Activated T-helper 2 cell treated with anti-CD3 and anti-CD28 coated beads, Interferon-gamma antibody, Interleukin-2, Interleukin-4, amounts not matched to agents 10 μg/mL and 5 μg/mL and 100 μg/mL, durations not matched to agents 14 hours and 24 hours and 36 hours (primary cell): ENCODE results near the gene BST2. TPM values are rescaled to one million over a fixed set of nuclear protein-coding genes. Genes with fewer than 3 reads are reported as not detected.
"Not testable (repeated sequence)": the region's sequence is repeated elsewhere in the genome, so short reads cannot be mapped to it uniquely, and the experiment has no call there.

Experiments
- DNase-seq: peaks from one replicate; pipeline ENCODE4 v3.0.0; 2021; ENCODE audit warnings: low spot score
- H3K27ac Mint-ChIP-seq: one replicate; pipeline ENCODE4 v1.8.0; 2021; ENCODE audit warnings: mixed read lengths
- H3K27me3 Mint-ChIP-seq: one replicate; pipeline ENCODE4 v1.8.0; 2021; ENCODE audit warnings: low read depth, mixed read lengths
- H3K36me3 Mint-ChIP-seq: one replicate; pipeline ENCODE4 v1.8.0; 2021; ENCODE audit warnings: low read depth, mixed read lengths
- H3K4me1 Mint-ChIP-seq: one replicate; pipeline ENCODE4 v1.8.0; 2021; ENCODE audit warnings: low read depth, mixed read lengths
- H3K4me3 Mint-ChIP-seq: one replicate; pipeline ENCODE4 v1.8.0; 2021; ENCODE audit warnings: low read depth, mild to moderate bottlenecking, moderate library complexity, mixed read lengths
- H3K9me3 Mint-ChIP-seq: one replicate; pipeline ENCODE4 v1.8.0; 2021; ENCODE audit warnings: mixed read lengths
- intact Hi-C: fragments of 100-400 bp; cut with micrococcal nuclease; formaldehyde crosslinking; loops from one replicate; pipeline ENCODE4 v1.15.1; 2023
- total RNA-seq: library from RNA; stranded (reverse); gene quantifications from 2 replicates; pipeline ENCODE4 v1.2.3, GENCODE V29; 2022

BST2 gene
- total RNA-seq, 1 donor from 2014 or later: 133 TPM

DNA sequence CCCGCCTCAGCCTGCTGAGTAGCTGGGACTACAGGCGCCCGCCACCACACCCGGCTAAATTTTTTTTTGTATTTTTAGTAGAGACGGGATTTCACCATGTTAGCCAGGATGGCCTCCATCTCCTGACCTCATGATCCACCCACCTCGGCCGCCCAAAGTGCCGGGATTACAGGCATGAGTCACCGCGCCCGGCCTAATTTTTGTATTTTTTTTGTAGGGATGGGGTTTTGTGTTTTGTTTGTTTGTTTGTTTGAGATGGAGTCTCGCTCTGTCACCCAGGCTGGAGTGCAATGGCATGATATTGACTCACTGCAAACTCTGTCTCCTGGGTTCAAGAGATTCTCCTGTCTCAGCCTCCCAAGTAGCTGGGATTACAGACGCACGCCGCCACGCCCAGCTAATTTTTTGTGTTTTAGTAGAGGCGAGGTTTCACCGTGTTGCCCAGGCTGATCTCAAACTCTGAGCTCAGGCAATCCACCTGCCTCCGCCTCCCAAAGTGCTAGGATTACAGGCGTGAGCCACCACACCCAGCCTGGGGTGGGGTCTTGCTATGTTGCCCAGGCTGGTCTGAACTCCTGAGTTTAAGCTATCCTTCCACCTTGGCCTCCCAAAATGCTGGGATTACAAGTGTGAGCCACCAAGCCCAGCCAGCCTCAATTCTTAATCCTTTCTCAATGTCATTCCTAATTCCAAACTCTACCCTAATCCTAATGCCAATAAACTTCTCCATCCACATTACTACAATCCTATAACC, 41.4 kb downstream of the BST2 start:
- intact Hi-C loops, H3K4me3 Mint-ChIP-seq, H3K9me3 Mint-ChIP-seq, DNase-seq, H3K4me1 Mint-ChIP-seq, H3K27me3 Mint-ChIP-seq, H3K36me3 Mint-ChIP-seq, H3K27ac Mint-ChIP-seq: not testable (repeated sequence)

DNA sequence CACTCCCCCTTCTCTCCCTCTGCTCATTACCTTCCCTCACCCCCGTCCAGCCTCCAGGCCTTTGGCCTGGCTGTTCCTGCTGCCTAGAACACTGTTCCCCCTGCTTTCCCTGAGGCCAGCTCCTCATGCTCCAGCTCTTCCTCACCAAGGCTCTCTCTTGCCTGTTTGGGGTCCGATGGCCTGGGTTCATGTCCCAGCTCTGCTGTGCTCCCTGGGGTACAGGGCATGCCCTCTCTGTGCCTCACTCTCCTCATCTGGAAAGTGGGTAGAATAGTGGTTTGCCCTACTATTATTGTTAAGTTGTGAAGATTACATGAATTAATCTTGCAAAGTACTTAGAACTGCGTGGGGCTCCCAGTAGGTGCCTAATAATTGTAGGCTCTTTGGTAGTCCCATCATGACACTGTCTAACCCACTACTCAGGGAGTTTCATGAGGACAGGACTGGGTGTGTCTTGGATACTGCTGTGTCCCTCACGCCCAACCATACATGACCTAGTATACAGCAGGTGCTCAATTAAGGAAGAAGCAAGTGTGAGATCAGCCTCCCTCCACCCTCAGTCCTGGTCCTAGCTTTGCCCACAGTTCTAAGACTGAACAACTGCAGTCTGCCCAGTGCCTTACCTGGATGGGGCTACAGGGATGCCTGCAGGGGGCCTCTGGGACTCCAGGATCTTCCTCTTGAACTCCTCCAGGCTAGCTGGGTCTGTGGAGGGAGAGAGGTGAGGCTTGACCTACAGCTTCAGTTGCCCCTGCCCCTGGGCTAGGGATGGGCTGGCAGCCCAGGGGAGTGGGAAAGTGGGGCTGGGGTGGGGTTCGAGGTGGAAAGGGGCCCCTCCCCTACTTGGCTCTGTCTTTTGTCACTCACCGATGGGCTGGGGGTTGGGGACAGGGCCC, 45.3 kb downstream of the BST2 start:
- no peaks in the 10 kb centered on the region for H3K36me3 Mint-ChIP-seq
- peaks cover 5% of the 10 kb centered on the region for H3K27me3 Mint-ChIP-seq
- intact Hi-C loops: no loop called here
- H3K4me3 Mint-ChIP-seq: no peak overlapping the region
- no peak for DNase-seq
- no peaks in the 10 kb centered on the region for H3K9me3 Mint-ChIP-seq
- no peaks in the 10 kb centered on the region for H3K4me1 Mint-ChIP-seq
- H3K27ac Mint-ChIP-seq: no peak overlapping the region

- Mint-ChIP-seq H3K4me3 (no peak overlapping the region), H3K4me1 (no peaks in the 10 kb centered on the region), H3K27ac (no peak overlapping the region), H3K27me3 (peaks cover 5% of the 10 kb centered on the region), H3K36me3 (no peaks in the 10 kb centered on the region), H3K9me3 (no peaks in the 10 kb centered on the region)
- intact Hi-C loops: no loop called here
- no peak for DNase-seq
Measured at GRCh38 chr19:17358395-17358794, 47.0 kb downstream of the BST2 start.

GRCh38 chr19:17357724-17358123, 47.7 kb downstream of the BST2 start:
- Mint-ChIP-seq H3K4me1 (no peaks in the 10 kb centered on the region), H3K27ac (no peak overlapping the region), H3K36me3 (no peaks in the 10 kb centered on the region), H3K9me3 (no peaks in the 10 kb centered on the region), H3K4me3 (no peak overlapping the region), H3K27me3 (peaks cover 5% of the 10 kb centered on the region)
- intact Hi-C loops: no loop called here
- no peak for DNase-seq

DNA sequence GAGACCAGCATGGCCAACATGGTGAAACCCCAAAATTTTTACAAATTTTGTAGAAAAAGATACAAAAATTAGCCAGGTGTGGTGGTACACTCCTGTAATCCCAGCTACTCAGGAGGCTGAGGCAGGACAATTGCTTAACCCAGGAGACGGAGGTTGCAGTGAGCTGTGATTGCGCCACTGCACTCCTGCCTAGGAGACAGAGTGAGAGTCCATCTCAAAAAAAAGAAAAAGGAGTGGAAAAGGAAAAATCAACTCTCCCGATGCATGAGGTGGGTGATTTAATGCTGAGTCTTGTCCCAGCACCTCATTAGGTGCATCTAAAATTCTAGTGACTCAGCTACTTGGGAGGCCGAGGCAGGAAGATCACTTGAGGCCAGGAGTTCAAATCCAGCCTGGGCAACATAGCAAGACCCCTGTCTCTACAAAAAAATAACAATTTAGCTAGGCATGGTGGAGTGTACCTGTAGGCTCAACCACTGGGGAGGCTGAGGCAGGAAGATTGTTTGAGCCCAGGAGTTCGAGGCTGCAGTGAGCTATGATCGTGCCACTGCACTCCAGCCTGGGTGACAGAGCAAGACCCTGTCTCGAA, 48.3 kb downstream of the BST2 start:
- H3K4me1 Mint-ChIP-seq: no peaks in the 10 kb centered on the region
- DNase-seq: no peak
- no peaks in the 10 kb centered on the region for H3K36me3 Mint-ChIP-seq
- intact Hi-C loops: no loop called here
- no peak overlapping the region for H3K27ac Mint-ChIP-seq
- no peaks in the 10 kb centered on the region for H3K9me3 Mint-ChIP-seq
- no peak overlapping the region for H3K4me3 Mint-ChIP-seq
- no peaks in the 10 kb centered on the region for H3K27me3 Mint-ChIP-seq

DNA sequence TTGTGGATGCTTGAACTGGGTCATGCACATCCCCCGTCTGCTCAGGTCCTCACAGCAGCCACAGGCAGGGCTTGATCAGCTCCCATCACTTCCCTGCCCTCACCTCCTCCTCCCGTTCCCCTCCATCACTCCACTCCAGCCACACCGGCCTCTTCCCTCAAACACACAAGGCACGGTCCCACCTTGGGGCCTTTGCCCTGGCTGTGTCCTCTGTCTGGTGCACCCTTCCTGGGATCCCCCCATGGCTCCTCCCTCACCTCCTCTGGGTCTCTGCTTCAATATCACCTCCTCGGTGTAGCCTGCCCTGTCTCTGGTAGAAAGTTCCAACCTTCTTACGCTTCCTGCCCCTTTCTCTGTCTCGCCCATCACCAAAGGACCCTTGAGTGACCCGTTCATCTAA, 52.0 kb downstream of the BST2 start:
- Mint-ChIP-seq H3K27ac (no peak overlapping the region), H3K36me3 (no peaks in the 10 kb centered on the region), H3K27me3 (peaks cover 7% of the 10 kb centered on the region), H3K4me3 (no peak overlapping the region), H3K9me3 (no peaks in the 10 kb centered on the region), H3K4me1 (peaks cover 2% of the 10 kb centered on the region)
- intact Hi-C loops: no loop called here
- DNase-seq: no peak

Other genes starting within 250 kb of the BST2 start
- 26.4 and 27.2 TPM in 2 replicates for gene USE1, start 190.3 kb downstream of the BST2 start, total RNA-seq
- 20.7 and 22.0 TPM in 2 replicates for gene OCEL1, start 179.4 kb downstream of the BST2 start, total RNA-seq
- gene NR2F6, start 159.7 kb downstream of the BST2 start, total RNA-seq: 13.2 and 13.4 TPM in 2 replicates
- 0.07 TPM in 1 of 2 replicates, not detected in the other for gene USHBP1, start 140.9 kb downstream of the BST2 start, total RNA-seq
- 122 and 123 TPM in 2 replicates for gene BABAM1, start 138.2 kb downstream of the BST2 start, total RNA-seq
- gene ANKLE1, start 123.7 kb downstream of the BST2 start, total RNA-seq: 19.8 and 20.4 TPM in 2 replicates
- gene ABHD8, start 102.2 kb downstream of the BST2 start, total RNA-seq: 9.9 and 10.9 TPM in 2 replicates
- 92.0 and 95.7 TPM in 2 replicates for gene MRPL34, start 99.8 kb downstream of the BST2 start, total RNA-seq
- gene DDA1, start 96.1 kb downstream of the BST2 start, total RNA-seq: 37.1 and 39.2 TPM in 2 replicates
- 9.2 and 9.4 TPM in 2 replicates for gene ANO8, start 70.8 kb downstream of the BST2 start, total RNA-seq
- gene GTPBP3, start 68.1 kb downstream of the BST2 start, total RNA-seq: 62.5 and 66.5 TPM in 2 replicates
- not detected in 2 replicates for gene PLVAP, start 28.3 kb downstream of the BST2 start, total RNA-seq
- gene CCDC194, start 11.4 kb downstream of the BST2 start, total RNA-seq: 1.5 and 2.4 TPM in 2 replicates
- gene MVB12A, start 14.4 kb upstream of the BST2 start, total RNA-seq: 41.1 and 43.2 TPM in 2 replicates
- not detected in 2 replicates for gene TMEM221, start 43.0 kb upstream of the BST2 start, total RNA-seq
- not detected in 2 replicates for gene NXNL1, start 55.3 kb upstream of the BST2 start, total RNA-seq
- 3.1 and 3.5 TPM in 2 replicates for gene SLC27A1, start 64.9 kb upstream of the BST2 start, total RNA-seq
- 81.4 and 85.7 TPM in 2 replicates for gene PGLS, start 106.0 kb upstream of the BST2 start, total RNA-seq
- gene COLGALT1, start 150.0 kb upstream of the BST2 start, total RNA-seq: 77.0 and 84.3 TPM in 2 replicates